AG04449 (cell line): ENCODE data around the gene AEBP1.

Experiments used
- CTCF ChIA-PET: fragments of 350-600 bp; formaldehyde crosslinking; extraction: SDS; loops from one replicate; lab custom pipeline; 2021; ENCODE audit warnings: antibody characterized with exemption; lab: Yijun Ruan, JAX
- POLR2A ChIA-PET: fragments of 400-600, 350-600 bp; formaldehyde crosslinking; extraction: SDS; loops from one replicate; lab custom pipeline; 2020; ENCODE audit warnings: antibody characterized with exemption, inconsistent platforms; lab: Yijun Ruan, JAX
- DNase-seq: peaks from one replicate; pipeline ENCODE4 v3.0.0-alpha.2; 2010; ENCODE audit warnings: low read depth, low spot score
- H3K4me3 ChIP-seq: 2 replicates; pipeline ENCODE4 v1.5.1; 2011; ENCODE audit warnings: low read depth, mild to moderate bottlenecking, control low read depth, low read length
- CTCF ChIP-seq: IDR thresholded peaks from one replicate; pipeline ENCODE4 v1.5.1; 2011; ENCODE audit warnings: mild to moderate bottlenecking, moderate library complexity, low read length, control low read depth, inconsistent platforms; ENCODE audit not compliant: insufficient read depth; ENCODE audit errors: missing control alignments

Gene AEBP1

GRCh38 chr7:44059219-44060090 is 44.7 kb upstream of the AEBP1 start:
- H3K4me3 ChIP-seq, result no peak overlapping the region
- no peak for DNase-seq
- TF ChIP-seq CTCF, result no peak
- ChIA-PET POLR2A (no interaction called here), CTCF (interaction anchor here (1.5 kb wide), 1 partner anchor 40 kb away, joined by 4 read pairs; no protein-coding TSS in a partner anchor)

DNA sequence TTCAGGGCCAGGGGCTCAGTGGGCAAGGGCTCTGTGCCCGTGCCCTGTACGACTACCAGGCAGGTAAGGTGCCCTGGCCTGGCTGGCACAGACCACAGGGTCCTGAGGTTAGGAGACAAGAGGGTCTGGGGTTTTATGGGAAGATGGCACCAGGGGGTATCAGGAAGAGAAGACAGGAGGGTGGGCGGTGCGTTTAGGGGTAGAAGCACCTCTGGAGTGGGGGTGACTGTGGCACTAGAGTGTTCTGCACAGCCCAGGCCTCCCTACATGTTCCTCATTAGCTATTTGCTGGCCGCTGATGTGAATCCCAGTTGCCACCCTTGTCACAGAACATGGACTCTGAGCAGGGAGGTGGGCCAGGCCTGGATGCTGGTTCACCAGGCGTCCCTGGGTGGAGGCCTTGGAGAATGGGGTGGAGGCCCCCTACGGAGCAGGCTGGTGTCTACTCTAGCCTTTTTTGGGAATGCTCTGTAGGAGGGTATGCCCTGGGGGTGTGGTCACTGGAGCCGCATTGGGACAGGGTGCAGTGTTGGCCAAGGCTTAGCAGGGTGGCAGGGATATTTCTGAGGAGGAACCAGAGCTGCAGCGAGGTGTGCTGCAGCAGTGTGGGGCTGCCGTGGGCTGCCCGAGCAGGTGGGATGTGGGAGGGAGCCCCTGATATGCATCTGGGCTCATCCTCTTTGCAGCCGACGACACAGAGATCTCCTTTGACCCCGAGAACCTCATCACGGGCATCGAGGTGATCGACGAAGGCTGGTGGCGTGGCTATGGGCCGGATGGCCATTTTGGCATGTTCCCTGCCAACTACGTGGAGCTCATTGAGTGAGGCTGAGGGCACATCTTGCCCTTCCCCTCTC is 43.8 kb upstream of the AEBP1 start:
- no peak for TF ChIP-seq CTCF
- no peak for DNase-seq
- POLR2A ChIA-PET, result no interaction called here
- CTCF ChIA-PET, result interaction anchor here (1.2 to 1.5 kb wide), 3 partner anchors 11 to 41 kb away, joined by 3 to 4 read pairs (median 4); no protein-coding TSS in a partner anchor
- H3K4me3 ChIP-seq, result no peak overlapping the region

DNA sequence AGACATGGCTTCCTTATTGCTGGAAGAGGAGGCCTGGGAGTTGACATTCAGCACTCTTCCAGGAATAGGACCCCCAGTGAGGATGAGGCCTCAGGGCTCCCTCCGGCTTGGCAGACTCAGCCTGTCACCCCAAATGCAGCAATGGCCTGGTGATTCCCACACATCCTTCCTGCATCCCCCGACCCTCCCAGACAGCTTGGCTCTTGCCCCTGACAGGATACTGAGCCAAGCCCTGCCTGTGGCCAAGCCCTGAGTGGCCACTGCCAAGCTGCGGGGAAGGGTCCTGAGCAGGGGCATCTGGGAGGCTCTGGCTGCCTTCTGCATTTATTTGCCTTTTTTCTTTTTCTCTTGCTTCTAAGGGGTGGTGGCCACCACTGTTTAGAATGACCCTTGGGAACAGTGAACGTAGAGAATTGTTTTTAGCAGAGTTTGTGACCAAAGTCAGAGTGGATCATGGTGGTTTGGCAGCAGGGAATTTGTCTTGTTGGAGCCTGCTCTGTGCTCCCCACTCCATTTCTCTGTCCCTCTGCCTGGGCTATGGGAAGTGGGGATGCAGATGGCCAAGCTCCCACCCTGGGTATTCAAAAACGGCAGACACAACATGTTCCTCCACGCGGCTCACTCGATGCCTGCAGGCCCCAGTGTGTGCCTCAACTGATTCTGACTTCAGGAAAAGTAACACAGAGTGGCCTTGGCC is 43.0 kb upstream of the AEBP1 start:
- ChIA-PET POLR2A (no interaction called here), CTCF (interaction anchor here (1.1 to 1.5 kb wide), 4 partner anchors 10 to 41 kb away, joined by 3 to 6 read pairs (median 4); no protein-coding TSS in a partner anchor)
- no peak overlapping the region for H3K4me3 ChIP-seq
- DNase-seq, result no peak
- no peak for TF ChIP-seq CTCF

DNA sequence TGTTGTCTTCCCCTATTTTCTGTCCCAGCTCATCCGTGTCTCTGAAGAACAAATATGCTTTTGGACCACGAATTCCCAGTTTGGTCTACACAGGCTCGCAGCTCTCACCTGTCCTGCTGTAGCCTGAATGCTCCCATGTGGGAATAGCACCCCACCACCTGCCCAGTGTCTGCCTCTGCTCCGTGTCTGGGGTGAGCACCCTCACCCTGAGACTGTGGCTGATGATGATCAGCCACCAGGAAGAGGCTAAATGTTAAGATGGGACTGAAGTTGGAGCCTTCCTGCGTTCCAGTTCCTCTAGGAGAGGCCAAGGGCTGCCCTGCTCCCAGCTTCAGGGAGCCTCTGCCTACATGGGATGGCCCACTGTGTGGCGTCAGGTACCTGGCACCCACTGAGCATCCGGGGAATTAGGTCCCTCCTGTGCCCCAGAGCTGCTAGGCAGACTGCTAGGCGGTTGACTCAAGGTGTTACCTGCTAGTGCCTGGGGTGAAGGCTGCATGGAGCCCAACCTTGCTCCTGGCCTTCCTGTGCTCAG is 42.4 kb upstream of the AEBP1 start:
- no peak for TF ChIP-seq CTCF
- POLR2A ChIA-PET, result no interaction called here
- no peak overlapping the region for H3K4me3 ChIP-seq
- no peak for DNase-seq
- CTCF ChIA-PET, result interaction anchor here (0.8 to 1.4 kb wide), 3 partner anchors 7 to 11 kb away, joined by 3 to 6 read pairs (median 3); no protein-coding TSS in a partner anchor

GRCh38 chr7:44062180-44062902 is 41.8 kb upstream of the AEBP1 start:
- ChIA-PET POLR2A (no interaction called here), CTCF (interaction anchor here (0.8 to 1.1 kb wide), 2 partner anchors 8 to 10 kb away, joined by 3 to 6 read pairs; no protein-coding TSS in a partner anchor)
- no peak overlapping the region for H3K4me3 ChIP-seq
- DNase-seq, result no peak
- no peak for TF ChIP-seq CTCF
